Neutrophil (primary cell): ENCODE measurements around the gene HOXA5.

Experiments used
- H3K27ac ChIP-seq: fragments of 200-600 bp; sonication (generic); 2 replicates; pipeline ENCODE4 v1.5.1; 2016; ENCODE audit warnings: mild to moderate bottlenecking, moderate library complexity
- H3K27me3 ChIP-seq: fragments of 200-600 bp; sonication (generic); 2 replicates; pipeline ENCODE4 v1.6.0; 2016; ENCODE audit warnings: mild to moderate bottlenecking
- H3K36me3 ChIP-seq: fragments of 200-600 bp; sonication (generic); 2 replicates; pipeline ENCODE4 v1.5.1; 2017
- H3K4me1 ChIP-seq, 2 experiments: fragments of 200-600 bp in 1 of 2; sonication (generic) in 1 of 2; 1 replicate in 1 of 2; 2 replicates in 1 of 2; pipeline versions ENCODE4 v1.5.1 to v1.6.1; 2013 to 2016; ENCODE audit warnings: low read depth in 1 of 2, low read length in 1 of 2, mild to moderate bottlenecking in 1 of 2, moderate library complexity in 1 of 2; ENCODE audit not compliant: control insufficient read depth in 1 of 2, insufficient read depth in 1 of 2
- H3K4me3 ChIP-seq, 2 experiments: fragments of 200-600 bp in 1 of 2; sonication (generic) in 1 of 2; 1 replicate in 1 of 2; 2 replicates in 1 of 2; pipeline ENCODE4 v1.5.1; 2013 to 2016; ENCODE audit warnings: low read depth in 1 of 2, low read length in 1 of 2, mild to moderate bottlenecking in 1 of 2, moderate library complexity in 1 of 2
- H3K9me3 ChIP-seq: fragments of 200-600 bp; sonication (generic); 2 replicates; pipeline ENCODE4 v1.5.1; 2016
- TF ChIP-seq, protein P1 (sequence below): fragments of 200-600 bp; sonication (generic); IDR thresholded peaks from 2 replicates; pipeline ENCODE4 v1.5.1; 2016; ENCODE audit warnings: antibody characterized with exemption

The HOXA5 gene

DNA sequence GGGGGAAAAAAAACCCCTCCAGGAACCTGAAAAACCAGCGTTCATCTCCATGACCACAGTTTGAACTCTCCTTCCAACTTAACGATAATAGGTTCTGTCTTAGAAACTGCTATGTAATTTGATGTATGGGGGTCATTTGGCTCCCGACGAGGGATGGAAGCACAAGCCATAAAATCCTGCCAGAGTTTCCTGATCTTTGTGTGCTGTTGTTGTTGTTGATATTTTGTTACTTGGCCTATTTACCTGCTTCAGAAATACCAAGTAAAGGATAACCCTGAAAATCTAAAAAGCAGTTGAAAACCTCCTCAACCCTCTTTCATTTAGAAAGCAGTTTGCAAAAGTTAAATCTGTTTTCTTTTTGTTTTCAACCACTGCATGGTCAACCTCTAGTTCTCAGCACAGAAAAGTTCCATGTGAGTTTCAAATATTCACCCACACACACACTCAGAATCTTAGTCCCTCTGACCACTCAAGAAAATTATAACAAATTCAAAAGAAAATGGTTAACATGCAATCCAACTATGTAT, 31.7 kb downstream of the HOXA5 start:
- Histone ChIP-seq H3K27ac (no peak overlapping the region), H3K9me3 (no peaks in the 10 kb centered on the region), H3K4me1 (no peaks in the 10 kb centered on the region), H3K36me3 (no peaks in the 10 kb centered on the region), H3K4me3 (no peak overlapping the region), H3K27me3 (peaks cover 5% of the 10 kb centered on the region)
- TF ChIP-seq, protein P1, sequence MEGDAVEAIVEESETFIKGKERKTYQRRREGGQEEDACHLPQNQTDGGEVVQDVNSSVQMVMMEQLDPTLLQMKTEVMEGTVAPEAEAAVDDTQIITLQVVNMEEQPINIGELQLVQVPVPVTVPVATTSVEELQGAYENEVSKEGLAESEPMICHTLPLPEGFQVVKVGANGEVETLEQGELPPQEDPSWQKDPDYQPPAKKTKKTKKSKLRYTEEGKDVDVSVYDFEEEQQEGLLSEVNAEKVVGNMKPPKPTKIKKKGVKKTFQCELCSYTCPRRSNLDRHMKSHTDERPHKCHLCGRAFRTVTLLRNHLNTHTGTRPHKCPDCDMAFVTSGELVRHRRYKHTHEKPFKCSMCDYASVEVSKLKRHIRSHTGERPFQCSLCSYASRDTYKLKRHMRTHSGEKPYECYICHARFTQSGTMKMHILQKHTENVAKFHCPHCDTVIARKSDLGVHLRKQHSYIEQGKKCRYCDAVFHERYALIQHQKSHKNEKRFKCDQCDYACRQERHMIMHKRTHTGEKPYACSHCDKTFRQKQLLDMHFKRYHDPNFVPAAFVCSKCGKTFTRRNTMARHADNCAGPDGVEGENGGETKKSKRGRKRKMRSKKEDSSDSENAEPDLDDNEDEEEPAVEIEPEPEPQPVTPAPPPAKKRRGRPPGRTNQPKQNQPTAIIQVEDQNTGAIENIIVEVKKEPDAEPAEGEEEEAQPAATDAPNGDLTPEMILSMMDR, result no peak

- Histone ChIP-seq H3K36me3 (no peaks in the 10 kb centered on the region), H3K27ac (no peak overlapping the region), H3K27me3 (peaks cover 10% of the 10 kb centered on the region), H3K9me3 (no peaks in the 10 kb centered on the region), H3K4me3 (no peak overlapping the region), H3K4me1 (no peaks in the 10 kb centered on the region)
- TF ChIP-seq, protein P1, result no peak
Observed at GRCh38 chr7:27111042-27111750, 32.3 kb downstream of the HOXA5 start.

DNA sequence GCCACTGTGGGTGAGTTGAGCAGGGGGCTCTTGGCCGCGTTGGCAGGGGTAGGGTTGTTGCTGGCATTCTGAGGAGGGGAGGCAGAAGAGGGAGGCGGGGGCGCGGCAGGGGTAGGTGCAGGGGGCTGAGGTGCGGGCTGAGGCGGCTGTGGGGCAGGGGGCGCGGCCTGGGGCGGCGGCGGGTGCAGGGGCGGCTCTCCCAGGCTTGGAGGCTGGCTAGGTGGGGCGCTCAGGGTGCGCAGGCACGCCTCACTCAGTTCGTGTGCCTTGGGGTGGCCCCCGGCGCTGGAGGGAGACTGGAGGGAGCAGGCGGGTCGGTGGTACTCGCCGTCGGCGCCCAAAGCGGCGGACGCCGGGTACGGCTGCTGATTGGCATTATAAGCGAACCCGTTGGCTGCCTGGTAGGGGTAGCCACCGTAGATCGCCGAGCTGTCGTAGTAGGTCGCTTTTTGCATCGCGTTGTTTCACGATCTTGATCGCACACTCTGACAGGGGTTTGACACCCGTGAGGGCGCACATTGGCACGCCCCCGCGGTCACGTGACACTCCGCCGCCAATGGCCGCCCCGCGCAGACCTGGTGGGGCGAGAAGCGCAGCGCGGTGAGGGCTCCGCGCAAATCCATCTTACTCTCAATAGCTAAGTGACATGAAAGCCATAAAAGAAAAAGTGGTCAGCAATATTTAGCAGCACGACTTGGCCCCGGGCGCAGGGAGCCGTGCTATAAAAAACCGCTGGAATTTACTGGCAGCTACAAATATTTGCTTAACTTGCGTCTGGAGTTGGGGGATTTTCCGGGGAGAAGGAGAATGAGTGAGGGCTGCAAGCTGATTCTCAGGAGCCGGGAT, 33.1 kb downstream of the HOXA5 start:
- no peak overlapping the region for H3K4me3 ChIP-seq
- TF ChIP-seq, protein P1, result no peak
- peaks cover 18% of the 10 kb centered on the region for H3K27me3 ChIP-seq
- no peaks in the 10 kb centered on the region for H3K36me3 ChIP-seq
- H3K27ac ChIP-seq, result no peak overlapping the region
- no peaks in the 10 kb centered on the region for H3K9me3 ChIP-seq
- H3K4me1 ChIP-seq, result no peaks in the 10 kb centered on the region

GRCh38 chr7:27109466-27110185, 33.9 kb downstream of the HOXA5 start:
- Histone ChIP-seq H3K4me3 (no peak overlapping the region), H3K36me3 (no peaks in the 10 kb centered on the region), H3K9me3 (no peaks in the 10 kb centered on the region), H3K27me3 (peaks cover 26% of the 10 kb centered on the region), H3K27ac (no peak overlapping the region), H3K4me1 (no peaks in the 10 kb centered on the region)
- TF ChIP-seq, protein P1, result no peak

DNA sequence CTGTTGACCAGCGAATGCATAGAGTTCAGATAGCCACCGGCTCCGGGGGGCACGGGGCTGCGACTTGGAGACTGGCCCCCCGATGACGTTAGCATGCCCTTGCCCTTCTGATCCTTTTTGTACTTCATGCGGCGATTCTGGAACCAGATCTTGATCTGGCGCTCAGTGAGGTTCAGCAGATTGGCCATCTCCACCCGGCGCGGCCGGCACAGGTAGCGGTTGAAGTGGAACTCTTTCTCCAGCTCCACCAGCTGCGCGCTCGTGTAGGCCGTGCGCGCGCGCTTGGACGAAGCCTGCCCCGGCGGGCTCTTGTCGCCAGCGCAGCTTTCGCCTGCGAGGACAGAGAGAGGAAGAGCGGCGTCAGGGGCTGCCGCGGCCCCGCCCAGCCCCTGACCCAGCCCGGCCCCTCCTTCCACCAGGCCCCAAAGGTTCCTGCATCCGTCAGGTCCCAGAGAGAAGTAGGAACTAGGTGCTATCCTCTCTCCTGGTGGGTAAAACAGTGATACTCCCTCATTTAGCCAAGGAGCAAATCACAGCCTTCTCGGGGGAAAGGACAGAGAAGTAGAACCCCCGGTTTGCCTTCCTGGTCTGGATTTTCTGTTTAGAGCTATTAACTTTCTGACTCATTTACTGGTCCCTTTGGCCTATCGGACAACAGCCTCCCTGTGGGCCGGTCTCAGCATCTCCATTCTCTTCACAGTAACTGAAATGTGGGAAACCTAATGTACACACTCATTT, 34.9 kb downstream of the HOXA5 start:
- Histone ChIP-seq H3K27ac (no peak overlapping the region), H3K36me3 (no peaks in the 10 kb centered on the region), H3K4me3 (no peak overlapping the region), H3K27me3 (peaks cover 32% of the 10 kb centered on the region), H3K4me1 (no peaks in the 10 kb centered on the region), H3K9me3 (no peaks in the 10 kb centered on the region)
- TF ChIP-seq, protein P1, result no peak
